HG02623 (cell line): Measurements from ENCODE around the gene ZNF398.
"Not testable (repeated sequence)": the region's sequence is repeated elsewhere in the genome, so short reads cannot be mapped to it uniquely, and the experiment has no call there.

Source experiments
- ATAC-seq: cut with Tn5 transposase; IDR thresholded peaks from one replicate; pipeline ENCODE4 v1.9.1; 2021; ENCODE audit warnings: moderate library complexity; ENCODE audit not compliant: unreplicated experiment

ZNF398 gene

GRCh38 chr7:149223761-149224160, 76.5 kb downstream of the ZNF398 start:
- ATAC-seq = no peak

GRCh38 chr7:149224352-149224751, 77.1 kb downstream of the ZNF398 start:
- ATAC-seq = no peak

GRCh38 chr7:149225106-149225505, 77.9 kb downstream of the ZNF398 start:
- no peak for ATAC-seq

GRCh38 chr7:149225656-149226055, 78.4 kb downstream of the ZNF398 start:
- ATAC-seq = no peak

- not testable (repeated sequence) for ATAC-seq
Observed at GRCh38 chr7:149226366-149226765, 79.1 kb downstream of the ZNF398 start.

- no peak for ATAC-seq
Observed at GRCh38 chr7:149226840-149227494, 79.7 kb downstream of the ZNF398 start.

GRCh38 chr7:149228831-149229471, 81.7 kb downstream of the ZNF398 start:
- no peak for ATAC-seq

GRCh38 chr7:149229526-149229925, 82.3 kb downstream of the ZNF398 start:
- ATAC-seq = no peak

GRCh38 chr7:149232362-149232761, 85.1 kb downstream of the ZNF398 start:
- no peak for ATAC-seq
